HCT116 (cell line): ENCODE results near the gene ESAM. TPM values are rescaled to one million over a fixed set of nuclear protein-coding genes. Genes with fewer than 3 reads are reported as not detected.

ENCODE experiments used
- ATAC-seq: fragments of 200-7000 bp; cut with Tn5 transposase; 2 replicates; pipeline ENCODE4 v1.9.1; 2020; ENCODE audit warnings: mild to moderate bottlenecking, moderate library complexity
- BruUV-seq: library from RNA; stranded (reverse); fragments of 400-500 nt; replicated peaks from 2 replicates; lab custom pipeline; 2021; lab: Mats Ljungman, UMichigan
- CTCF ChIA-PET: fragments of 300-600 bp; sonication (Branson Sonifier 250); formaldehyde crosslinking; loops from one replicate; lab custom pipeline; 2021; ENCODE audit warnings: antibody characterized with exemption; lab: Charles Lee
- POLR2A ChIA-PET: fragments of 300-600, 350-600 bp; sonication (Branson Sonifier 250); formaldehyde crosslinking; loops from one replicate; lab custom pipeline; 2021; ENCODE audit warnings: antibody characterized with exemption; lab: Charles Lee
- RAD21 ChIA-PET, 2 experiments: fragments of 300-600 bp; sonication (Branson Sonifier 250); formaldehyde crosslinking; loops; one replicate each; lab custom pipeline; 2023; ENCODE audit warnings: low total read pairs in 2 of 2; ENCODE audit not compliant: uncharacterized antibody in 2 of 2, unreplicated experiment in 2 of 2, low non-redundant PET in 1 of 2; lab: Charles Lee
- DNase-seq: peaks from one replicate; pipeline ENCODE4 v3.0.0-alpha.2; 2010; ENCODE audit warnings: low read depth, low spot score
- H2AFZ ChIP-seq: fragments of 200-600 bp; shearing (Covaris generic), sonication (generic); 2 replicates; pipeline ENCODE4 v1.6.1; 2017; ENCODE audit warnings: low read depth, mixed run types, mixed read lengths, antibody characterized with exemption, low read length; ENCODE audit not compliant: poor library complexity, severe bottlenecking
- H3K27ac ChIP-seq: 2 replicates; pipeline ENCODE4 v1.5.1; 2012; ENCODE audit warnings: low read depth, low read length
- H3K27me3 ChIP-seq: fragments of 200-600 bp; sonication (generic); 2 replicates; pipeline ENCODE4 v1.6.1; 2016; ENCODE audit warnings: mixed run types, low read length, mixed read lengths; ENCODE audit not compliant: insufficient read depth
- H3K36me3 ChIP-seq, 2 experiments: fragments of 200-500 bp in 1 of 2; fragments of 200-600 bp in 1 of 2; sonication (Bioruptor generic) in 1 of 2; sonication (generic) in 1 of 2; 2 replicates each; pipeline versions ENCODE4 v1.5.1 to v1.6.1; 2014 to 2016; ENCODE audit warnings: low read length in 2 of 2, inconsistent platforms in 1 of 2, mixed read lengths in 1 of 2, mixed run types in 1 of 2; ENCODE audit not compliant: insufficient read depth in 2 of 2, control insufficient read depth in 1 of 2
- H3K4me1 ChIP-seq, 2 experiments: fragments of 200-600 bp in 1 of 2; sonication (generic) in 1 of 2; 2 replicates each; pipeline versions ENCODE4 v1.5.1 to v1.6.1; 2012 to 2017; ENCODE audit warnings: low read length in 2 of 2, inconsistent platforms in 1 of 2, mild to moderate bottlenecking in 1 of 2, mixed read lengths in 1 of 2, mixed run types in 1 of 2, moderate library complexity in 1 of 2; ENCODE audit not compliant: insufficient read depth in 2 of 2, control insufficient read depth in 1 of 2
- H3K4me2 ChIP-seq: fragments of 200-600 bp; sonication (generic); 2 replicates; pipeline ENCODE4 v1.6.1; 2017; ENCODE audit warnings: mixed run types, low read length, mixed read lengths
- H3K4me3 ChIP-seq, 2 experiments: fragments of 200-600 bp in 1 of 2; sonication (generic) in 1 of 2; replicated peaks in 1 of 2; 2 replicates each; pipeline ENCODE4 v1.5.1; 2011 to 2016; ENCODE audit warnings: low read length in 2 of 2, control low read depth in 1 of 2, low read depth in 1 of 2, mild to moderate bottlenecking in 1 of 2, mixed read lengths in 1 of 2, mixed run types in 1 of 2
- H3K79me2 ChIP-seq: fragments of 200-600 bp; sonication (generic); 2 replicates; pipeline ENCODE4 v1.6.1; 2017; ENCODE audit warnings: mild to moderate bottlenecking, mixed run types, low read length, moderate library complexity, mixed read lengths; ENCODE audit not compliant: insufficient read depth
- H3K9ac ChIP-seq: fragments of 200-600 bp; sonication (generic); 2 replicates; pipeline ENCODE4 v1.6.1; 2016; ENCODE audit warnings: low read length, mixed read lengths
- H3K9me2 ChIP-seq: fragments of 200-600 bp; sonication (generic), shearing (Covaris generic); 2 replicates; pipeline ENCODE4 v1.6.1; 2017; ENCODE audit warnings: mixed run types, mild to moderate bottlenecking, moderate library complexity; ENCODE audit not compliant: insufficient read depth
- H3K9me3 ChIP-seq, 2 experiments: fragments of 200-500 bp in 1 of 2; fragments of 200-600 bp in 1 of 2; sonication (Bioruptor generic) in 1 of 2; sonication (generic) in 1 of 2; 2 replicates each; pipeline ENCODE4 v1.6.1; 2014 to 2017; ENCODE audit warnings: low read length in 2 of 2, mixed read lengths in 2 of 2, inconsistent platforms in 1 of 2, low read depth in 1 of 2, mild to moderate bottlenecking in 1 of 2, mixed run types in 1 of 2, moderate library complexity in 1 of 2; ENCODE audit not compliant: control insufficient read depth in 1 of 2, insufficient read depth in 1 of 2
- H4K20me1 ChIP-seq: fragments of 200-600 bp; sonication (generic), shearing (Covaris generic); 2 replicates; pipeline ENCODE4 v1.6.1; 2017; ENCODE audit warnings: mixed run types, mild to moderate bottlenecking, moderate library complexity; ENCODE audit not compliant: insufficient read depth
- ATF3 ChIP-seq: IDR thresholded peaks from 2 replicates; pipeline ENCODE4 v1.6.1; 2012
- EGR1 ChIP-seq: IDR thresholded peaks from 2 replicates; pipeline ENCODE4 v1.6.1; 2012; ENCODE audit warnings: low read depth
- FOSL1 ChIP-seq: IDR thresholded peaks from 2 replicates; pipeline ENCODE4 v1.6.1; 2012; ENCODE audit warnings: low read depth
- JUND ChIP-seq: IDR thresholded peaks from 2 replicates; pipeline ENCODE4 v1.6.1; 2012
- RAD21 ChIP-seq: IDR thresholded peaks from 2 replicates; pipeline ENCODE4 v1.6.1; 2012; ENCODE audit warnings: low read depth, mild to moderate bottlenecking
- REST ChIP-seq: IDR thresholded peaks from 2 replicates; pipeline ENCODE4 v1.6.1; 2012; ENCODE audit warnings: low read depth
- TCF7L2 ChIP-seq: IDR thresholded peaks from 2 replicates; pipeline ENCODE4 v1.7.0; 2011; ENCODE audit warnings: borderline replicate concordance, inconsistent platforms; ENCODE audit not compliant: insufficient read depth, insufficient read length; ENCODE audit errors: extremely low read depth
- intact Hi-C: fragments of 100-400 bp; cut with micrococcal nuclease; formaldehyde crosslinking; loops from 2 replicates; pipeline ENCODE4 v1.10.0; 2022
- total RNA-seq: library from RNA; stranded (reverse); gene quantifications from one replicate; pipeline ENCODE4 v1.2.1, GENCODE V29; 2021; ENCODE audit not compliant: unreplicated experiment

The ESAM gene
- total RNA-seq, 1 experiment from 2014 or later, result 6.1 TPM

- ChIA-PET POLR2A (no interaction called here), RAD21 (no interaction called here)
- peaks cover 9 to 32% of the 10 kb centered on the region in 2 experiments for H3K4me1 ChIP-seq
- 0 out of 2 replicates have a peak, but pooled peaks cover 5% of the 10 kb centered on the region for H3K79me2 ChIP-seq
- no peak overlapping the region for H3K4me2 ChIP-seq
- H3K9me2 ChIP-seq, result no peaks in the 10 kb centered on the region
- H3K27me3 ChIP-seq, result no peaks in the 10 kb centered on the region
- H3K27ac ChIP-seq, result no peak overlapping the region
- H4K20me1 ChIP-seq, result no peaks in the 10 kb centered on the region
- H3K9ac ChIP-seq, result no peak overlapping the region
- H3K9me3 ChIP-seq, result no peaks in the 10 kb centered on the region
- BruUV-seq, result no TSS peak
- no peak for ATAC-seq
- H3K4me3 ChIP-seq, result no peak overlapping the region
- intact Hi-C loops, result no loop called here
- no peaks in the 10 kb centered on the region for H3K36me3 ChIP-seq
- TF ChIP-seq FOSL1 (no peak), JUND (no peak), EGR1 (no peak), ATF3 (no peak), REST (no peak), RAD21 (no peak), TCF7L2 (no peak)
- TF ChIP-seq, all 23 proteins: peak for 0
- no peak for DNase-seq
- no peak overlapping the region for H2AFZ ChIP-seq
- CTCF ChIA-PET, result no interaction called here
Measured at GRCh38 chr11:124742555-124742954, 19.5 kb downstream of the ESAM start.
